OCI-LY1 (cell line): Measurements from ENCODE around the gene AVP.

Experiments used
- EZH2 ChIP-seq: fragments of 200-600 bp; sonication (generic), shearing (Covaris generic); IDR thresholded peaks from 2 replicates; pipeline ENCODE4 v1.8.0; 2017; ENCODE audit warnings: borderline replicate concordance, mixed run types, mild to moderate bottlenecking, antibody characterized with exemption, low read length, moderate library complexity, mixed read lengths
- TF ChIP-seq, protein P1 (sequence below): fragments of 200-600 bp; sonication (generic), shearing (Covaris generic); IDR thresholded peaks from 2 replicates; pipeline ENCODE4 v1.5.1; 2017; ENCODE audit warnings: mild to moderate bottlenecking, antibody characterized with exemption, low read length, moderate library complexity, mixed read lengths

DNA sequence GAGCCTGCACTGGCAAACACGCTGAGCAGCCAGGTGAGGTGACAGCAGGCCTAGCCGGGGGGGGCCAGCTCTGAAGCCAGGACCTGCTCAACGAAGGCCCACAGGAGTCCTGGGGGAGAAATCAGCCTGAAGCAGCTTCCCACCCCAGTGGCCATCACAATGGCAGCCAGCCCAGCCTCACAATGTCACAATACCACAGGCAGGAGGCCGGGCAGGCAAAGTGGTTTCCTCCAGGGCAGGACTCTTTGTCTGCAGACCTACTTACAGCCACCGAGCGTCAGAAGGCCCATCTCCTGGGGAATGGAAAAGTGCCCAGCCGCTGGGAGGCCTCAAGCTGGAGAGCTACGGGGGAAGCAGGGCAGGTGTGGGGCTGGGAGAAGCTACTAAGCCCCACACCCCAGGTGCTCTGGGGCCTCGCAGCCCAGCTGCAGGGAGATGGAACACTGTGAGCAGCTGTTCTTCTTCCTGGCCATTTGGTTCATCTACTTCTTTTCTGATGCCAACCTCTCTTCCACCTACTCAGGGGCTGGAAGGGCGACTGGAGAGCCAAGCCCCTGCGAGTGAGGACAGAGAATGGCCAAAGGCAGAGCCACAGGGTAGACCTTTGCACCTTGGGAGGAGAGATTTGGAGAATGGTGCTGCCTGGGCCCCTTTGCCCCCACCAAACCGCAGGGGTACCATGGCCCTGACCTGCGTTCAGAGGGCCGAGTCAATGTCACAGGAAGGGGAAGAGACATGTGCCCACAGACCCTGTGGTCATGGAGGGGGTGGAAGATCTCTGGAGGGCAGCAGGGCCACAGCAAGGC, 22.3 kb upstream of the AVP start:
- TF ChIP-seq, protein P1, sequence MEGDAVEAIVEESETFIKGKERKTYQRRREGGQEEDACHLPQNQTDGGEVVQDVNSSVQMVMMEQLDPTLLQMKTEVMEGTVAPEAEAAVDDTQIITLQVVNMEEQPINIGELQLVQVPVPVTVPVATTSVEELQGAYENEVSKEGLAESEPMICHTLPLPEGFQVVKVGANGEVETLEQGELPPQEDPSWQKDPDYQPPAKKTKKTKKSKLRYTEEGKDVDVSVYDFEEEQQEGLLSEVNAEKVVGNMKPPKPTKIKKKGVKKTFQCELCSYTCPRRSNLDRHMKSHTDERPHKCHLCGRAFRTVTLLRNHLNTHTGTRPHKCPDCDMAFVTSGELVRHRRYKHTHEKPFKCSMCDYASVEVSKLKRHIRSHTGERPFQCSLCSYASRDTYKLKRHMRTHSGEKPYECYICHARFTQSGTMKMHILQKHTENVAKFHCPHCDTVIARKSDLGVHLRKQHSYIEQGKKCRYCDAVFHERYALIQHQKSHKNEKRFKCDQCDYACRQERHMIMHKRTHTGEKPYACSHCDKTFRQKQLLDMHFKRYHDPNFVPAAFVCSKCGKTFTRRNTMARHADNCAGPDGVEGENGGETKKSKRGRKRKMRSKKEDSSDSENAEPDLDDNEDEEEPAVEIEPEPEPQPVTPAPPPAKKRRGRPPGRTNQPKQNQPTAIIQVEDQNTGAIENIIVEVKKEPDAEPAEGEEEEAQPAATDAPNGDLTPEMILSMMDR = no peak
- no peak for TF ChIP-seq EZH2
